HUES64 (cell line): ENCODE measurements around the gene TRPM5.

Source experiments
- H3K27ac ChIP-seq: 2 replicates; pipeline ENCODE4 v1.7.0; 2013; ENCODE audit warnings: low read depth, low read length, inconsistent platforms
- H3K27me3 ChIP-seq: 2 replicates; pipeline ENCODE4 v1.6.1; 2013; ENCODE audit warnings: mild to moderate bottlenecking, low read length; ENCODE audit not compliant: insufficient read depth
- H3K36me3 ChIP-seq: 2 replicates; pipeline ENCODE4 v1.6.1; 2013; ENCODE audit warnings: mild to moderate bottlenecking, low read length; ENCODE audit not compliant: insufficient read depth
- H3K4me1 ChIP-seq: 2 replicates; pipeline ENCODE4 v1.6.1; 2013; ENCODE audit warnings: mild to moderate bottlenecking, low read length, moderate library complexity; ENCODE audit not compliant: insufficient read depth
- H3K4me3 ChIP-seq: 2 replicates; pipeline ENCODE4 v1.5.1; 2013; ENCODE audit warnings: mild to moderate bottlenecking, low read length, moderate library complexity
- H3K9ac ChIP-seq: 2 replicates; pipeline ENCODE4 v1.6.1; 2013; ENCODE audit warnings: mild to moderate bottlenecking, low read depth, low read length
- H3K9me3 ChIP-seq: 2 replicates; pipeline ENCODE4 v1.6.1; 2013; ENCODE audit warnings: low read depth, low read length; ENCODE audit not compliant: insufficient read depth
- WGBS: fragments of 150-250, 120-280 bp; methylation state at CpG from one replicate; pipeline ENCODE4 v1.1.7; 2013; ENCODE audit warnings: missing lambda C conversion rate; 5-methylcytosine and 5-hydroxymethylcytosine counted together

Gene TRPM5

GRCh38 chr11:2477254-2477653 lies 32.9 kb upstream of the TRPM5 start:
- H3K9ac ChIP-seq, result no peak overlapping the region
- no peak overlapping the region for H3K4me3 ChIP-seq
- WGBS, result 95% methylated on average over 3 of the region's 3 CpGs
- H3K4me1 ChIP-seq, result no peaks in the 10 kb centered on the region
- no peaks in the 10 kb centered on the region for H3K36me3 ChIP-seq
- peaks cover 37% of the 10 kb centered on the region for H3K27me3 ChIP-seq
- H3K9me3 ChIP-seq, result peaks cover 13% of the 10 kb centered on the region
- no peak overlapping the region for H3K27ac ChIP-seq

- Histone ChIP-seq H3K36me3 (no peaks in the 10 kb centered on the region), H3K9me3 (peaks cover 9% of the 10 kb centered on the region; the same call in 1 of the 2 replicates), H3K27me3 (peaks cover 35% of the 10 kb centered on the region), H3K27ac (no peak overlapping the region), H3K4me3 (no peak overlapping the region), H3K4me1 (no peaks in the 10 kb centered on the region), H3K9ac (no peak overlapping the region)
- WGBS, result 82% methylated on average over 16 of the region's 17 CpGs
Observed at GRCh38 chr11:2475136-2475918, 31.0 kb upstream of the TRPM5 start.

GRCh38 chr11:2474059-2474901 lies 30.0 kb upstream of the TRPM5 start:
- H3K4me3 ChIP-seq, result no peak overlapping the region
- H3K9ac ChIP-seq, result no peak overlapping the region
- no peaks in the 10 kb centered on the region for H3K4me1 ChIP-seq
- no peaks in the 10 kb centered on the region for H3K36me3 ChIP-seq
- WGBS, result 90% methylated on average over 19 of the region's 19 CpGs
- peaks cover 38% of the 10 kb centered on the region for H3K27me3 ChIP-seq
- H3K9me3 ChIP-seq, result peaks cover 2% of the 10 kb centered on the region; the same call in 1 of the 2 replicates
- no peak overlapping the region for H3K27ac ChIP-seq

DNA sequence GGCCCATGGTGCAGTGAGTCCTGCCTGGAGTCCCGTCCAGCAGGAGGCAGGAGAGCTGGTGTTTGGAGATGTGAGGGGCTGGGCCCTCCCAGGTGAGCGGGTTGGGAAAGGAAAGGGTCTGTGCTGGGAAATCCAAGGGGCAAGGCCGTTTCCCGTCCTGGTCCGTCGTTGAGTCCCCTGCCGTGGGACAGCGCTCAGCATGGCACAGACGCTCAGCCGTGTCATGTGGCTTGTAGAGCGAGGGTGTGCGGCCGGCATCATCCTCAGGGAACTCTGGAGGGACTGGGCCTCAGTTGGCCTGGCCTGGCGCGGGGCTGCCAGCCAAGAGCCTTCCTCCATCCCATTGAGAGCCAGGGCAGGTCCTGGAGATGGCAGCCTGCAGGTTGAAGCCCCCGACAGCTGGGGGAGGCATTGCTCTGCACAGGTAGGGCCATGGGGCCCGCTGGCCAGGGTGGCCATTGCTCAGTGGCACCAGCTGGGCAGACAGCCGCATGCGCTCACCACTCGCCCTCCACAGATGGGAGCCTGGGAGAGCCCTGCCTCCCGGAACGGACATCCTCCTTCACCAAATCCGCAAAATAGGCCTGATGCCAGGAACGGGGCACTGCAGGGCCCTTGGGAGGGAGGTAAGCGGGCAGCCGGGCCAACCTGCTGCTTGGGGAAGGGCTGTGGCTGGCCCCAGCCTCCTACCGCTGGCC lies 29.2 kb upstream of the TRPM5 start:
- Histone ChIP-seq H3K4me1 (no peaks in the 10 kb centered on the region), H3K36me3 (no peaks in the 10 kb centered on the region), H3K9me3 (0 out of 2 replicates have a peak, but pooled peaks cover 2% of the 10 kb centered on the region), H3K4me3 (no peak overlapping the region), H3K9ac (no peak overlapping the region), H3K27me3 (peaks cover 43% of the 10 kb centered on the region), H3K27ac (no peak overlapping the region)
- 94% methylated on average over 27 of the region's 27 CpGs for WGBS

DNA sequence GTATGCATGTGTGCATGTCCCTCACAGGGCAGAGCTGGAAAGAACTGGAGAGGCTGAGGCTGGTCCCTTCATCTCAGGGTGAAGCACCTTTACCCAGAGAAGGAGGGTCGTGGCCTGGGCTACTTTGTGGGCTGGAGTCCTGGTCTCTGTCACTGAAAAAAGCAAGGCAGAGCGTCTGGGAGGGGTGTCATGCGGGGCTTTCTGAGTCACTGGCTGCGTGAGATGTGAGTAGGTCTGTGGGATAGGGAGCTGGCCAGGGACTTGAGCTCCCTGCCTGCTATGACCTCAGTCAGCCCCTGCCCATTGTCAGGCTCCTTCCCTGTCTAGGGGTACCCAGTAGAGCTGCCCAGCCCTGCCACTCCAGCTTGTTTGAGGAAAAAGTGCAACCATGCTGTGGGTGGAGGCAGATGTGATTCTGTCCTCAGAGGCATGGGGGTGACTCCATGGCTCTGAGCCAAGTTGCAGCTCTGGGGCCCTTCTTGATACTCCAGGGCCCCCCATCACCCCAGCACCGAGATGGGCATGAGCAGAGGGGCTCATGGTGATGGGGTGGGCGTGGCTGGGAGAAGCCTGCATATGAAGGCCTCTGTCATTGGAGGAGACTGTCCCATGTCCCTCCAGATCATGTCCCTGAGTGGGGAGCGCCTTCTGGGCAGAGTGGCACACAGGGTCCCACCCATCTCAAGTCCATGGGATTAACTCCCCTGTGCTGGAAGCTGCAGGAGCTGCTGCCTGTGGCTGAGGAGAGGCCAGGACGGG lies 28.3 kb upstream of the TRPM5 start:
- Histone ChIP-seq H3K27me3 (peaks cover 44% of the 10 kb centered on the region), H3K4me1 (no peaks in the 10 kb centered on the region), H3K9me3 (0 out of 2 replicates have a peak, but pooled peaks cover 2% of the 10 kb centered on the region), H3K9ac (no peak overlapping the region), H3K27ac (no peak overlapping the region), H3K36me3 (no peaks in the 10 kb centered on the region), H3K4me3 (no peak overlapping the region)
- 79% methylated on average over 8 of the region's 8 CpGs for WGBS

GRCh38 chr11:2471804-2472096 lies 27.4 kb upstream of the TRPM5 start:
- Histone ChIP-seq H3K27ac (no peak overlapping the region), H3K9ac (no peak overlapping the region), H3K4me1 (no peaks in the 10 kb centered on the region), H3K4me3 (no peak overlapping the region), H3K27me3 (peaks cover 39% of the 10 kb centered on the region), H3K36me3 (no peaks in the 10 kb centered on the region), H3K9me3 (no peaks in the 10 kb centered on the region)
- 94% methylated on average over 6 of the region's 6 CpGs for WGBS

DNA sequence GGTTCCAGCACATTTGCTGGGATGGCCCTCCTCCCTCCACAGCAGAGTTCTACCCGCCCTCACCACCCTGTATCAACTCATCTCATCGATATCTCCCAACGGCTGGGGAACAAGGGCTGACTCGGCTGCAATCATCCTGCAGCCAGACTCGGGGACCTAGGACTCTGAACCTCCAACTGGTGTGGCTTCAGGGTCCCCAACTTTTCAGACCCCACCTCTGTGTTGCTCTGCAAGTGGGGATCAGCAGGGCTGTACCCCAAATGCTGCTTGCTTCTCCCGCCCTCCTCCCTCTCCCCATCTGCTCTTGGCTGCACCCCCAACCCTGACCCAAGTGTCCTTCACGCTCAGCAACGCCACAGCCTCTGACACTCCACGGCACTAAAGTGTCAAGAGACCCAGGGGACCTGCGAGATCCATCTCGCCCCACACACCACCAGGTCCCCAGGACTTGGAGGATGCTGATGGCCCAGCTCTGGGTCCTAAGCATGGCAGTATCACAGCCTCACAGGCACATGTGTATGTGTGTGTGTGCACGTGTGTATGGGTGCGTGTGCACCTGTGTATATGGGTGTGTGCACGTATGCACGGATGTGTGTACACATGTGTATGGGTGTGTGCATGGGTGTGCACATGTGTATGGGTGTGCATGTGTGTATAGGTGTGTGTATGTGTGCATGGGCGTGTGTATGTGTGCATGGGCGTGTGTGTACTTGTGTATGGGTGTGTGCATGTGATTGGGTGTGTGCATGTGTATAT lies 26.9 kb upstream of the TRPM5 start:
- Histone ChIP-seq H3K4me3 (no peak overlapping the region), H3K27ac (no peak overlapping the region), H3K36me3 (no peaks in the 10 kb centered on the region), H3K9ac (no peak overlapping the region), H3K27me3 (peaks cover 37% of the 10 kb centered on the region), H3K4me1 (no peaks in the 10 kb centered on the region), H3K9me3 (no peaks in the 10 kb centered on the region)
- 83% methylated on average over 17 of the region's 17 CpGs for WGBS

- 90% methylated on average over 6 of the region's 7 CpGs for WGBS
- H3K27me3 ChIP-seq, result peaks cover 34% of the 10 kb centered on the region
- H3K4me1 ChIP-seq, result no peaks in the 10 kb centered on the region
- H3K9me3 ChIP-seq, result no peaks in the 10 kb centered on the region
- no peak overlapping the region for H3K4me3 ChIP-seq
- no peak overlapping the region for H3K27ac ChIP-seq
- no peak overlapping the region for H3K9ac ChIP-seq
- H3K36me3 ChIP-seq, result no peaks in the 10 kb centered on the region
Observed at GRCh38 chr11:2470495-2470894, 26.2 kb upstream of the TRPM5 start.

- Histone ChIP-seq H3K4me1 (no peaks in the 10 kb centered on the region), H3K27me3 (peaks cover 20% of the 10 kb centered on the region), H3K9me3 (no peaks in the 10 kb centered on the region), H3K4me3 (no peak overlapping the region), H3K27ac (no peak overlapping the region), H3K9ac (no peak overlapping the region), H3K36me3 (no peaks in the 10 kb centered on the region)
- WGBS, result 91% methylated on average over 21 of the region's 21 CpGs
Observed at GRCh38 chr11:2468363-2469235, 24.3 kb upstream of the TRPM5 start.

- Histone ChIP-seq H3K4me1 (no peaks in the 10 kb centered on the region), H3K36me3 (no peaks in the 10 kb centered on the region), H3K27me3 (peaks cover 20% of the 10 kb centered on the region), H3K27ac (no peak overlapping the region), H3K4me3 (no peak overlapping the region), H3K9me3 (no peaks in the 10 kb centered on the region), H3K9ac (no peak overlapping the region)
- 94% methylated on average over 7 of the region's 7 CpGs for WGBS
Observed at GRCh38 chr11:2467695-2468055, 23.4 kb upstream of the TRPM5 start.
